Hepatocyte (in vitro differentiated cells): Measurements from ENCODE around the gene KLHL18.
"Not testable (repeated sequence)": the region's sequence is repeated elsewhere in the genome, so short reads cannot be mapped to it uniquely, and the experiment has no call there.

Source experiments
- CTCF ChIP-seq: fragments of 200-600 bp; sonication (generic); IDR thresholded peaks from 2 replicates; pipeline ENCODE4 v1.5.1; 2016; ENCODE audit warnings: antibody characterized with exemption, mild to moderate bottlenecking; ENCODE audit not compliant: poor library complexity
- EZH2 ChIP-seq: fragments of 200-600 bp; sonication (generic); IDR thresholded peaks from 2 replicates; pipeline ENCODE4 v1.6.1; 2016; ENCODE audit warnings: antibody characterized with exemption, mild to moderate bottlenecking, borderline replicate concordance
- EZH2phosphoT487 ChIP-seq: fragments of 200-600 bp; sonication (generic); IDR thresholded peaks from one replicate; pipeline ENCODE4 v1.6.1; 2018; ENCODE audit warnings: antibody characterized with exemption, mild to moderate bottlenecking, low read depth, moderate library complexity; ENCODE audit not compliant: unreplicated experiment, severe bottlenecking

GRCh38 chr3:47251085-47251484 is 31.7 kb upstream of the KLHL18 start:
- TF ChIP-seq CTCF, EZH2, EZH2phosphoT487: not testable (repeated sequence)
